HCT116 (cell line): ENCODE measurements around the gene JAK3. TPM values are rescaled to one million over a fixed set of nuclear protein-coding genes. Genes with fewer than 3 reads are reported as not detected.

ENCODE experiments used
- ATAC-seq: fragments of 200-7000 bp; cut with Tn5 transposase; 2 replicates; pipeline ENCODE4 v1.9.1; 2020; ENCODE audit warnings: mild to moderate bottlenecking, moderate library complexity
- BruUV-seq: library from RNA; stranded (reverse); fragments of 400-500 nt; replicated peaks from 2 replicates; lab custom pipeline; 2021; lab: Mats Ljungman, UMichigan
- CTCF ChIA-PET: fragments of 300-600 bp; sonication (Branson Sonifier 250); formaldehyde crosslinking; loops from one replicate; lab custom pipeline; 2021; ENCODE audit warnings: antibody characterized with exemption; lab: Charles Lee
- POLR2A ChIA-PET: fragments of 300-600, 350-600 bp; sonication (Branson Sonifier 250); formaldehyde crosslinking; loops from one replicate; lab custom pipeline; 2021; ENCODE audit warnings: antibody characterized with exemption; lab: Charles Lee
- RAD21 ChIA-PET, 2 experiments: fragments of 300-600 bp; sonication (Branson Sonifier 250); formaldehyde crosslinking; loops; one replicate each; lab custom pipeline; 2023; ENCODE audit warnings: low total read pairs in 2 of 2; ENCODE audit not compliant: uncharacterized antibody in 2 of 2, unreplicated experiment in 2 of 2, low non-redundant PET in 1 of 2; lab: Charles Lee
- DNase-seq: peaks from one replicate; pipeline ENCODE4 v3.0.0-alpha.2; 2010; ENCODE audit warnings: low read depth, low spot score
- H2AFZ ChIP-seq: fragments of 200-600 bp; shearing (Covaris generic), sonication (generic); 2 replicates; pipeline ENCODE4 v1.6.1; 2017; ENCODE audit warnings: low read depth, mixed run types, mixed read lengths, antibody characterized with exemption, low read length; ENCODE audit not compliant: poor library complexity, severe bottlenecking
- H3K27ac ChIP-seq: 2 replicates; pipeline ENCODE4 v1.5.1; 2012; ENCODE audit warnings: low read depth, low read length
- H3K27me3 ChIP-seq: fragments of 200-600 bp; sonication (generic); 2 replicates; pipeline ENCODE4 v1.6.1; 2016; ENCODE audit warnings: mixed run types, low read length, mixed read lengths; ENCODE audit not compliant: insufficient read depth
- H3K36me3 ChIP-seq, 2 experiments: fragments of 200-500 bp in 1 of 2; fragments of 200-600 bp in 1 of 2; sonication (Bioruptor generic) in 1 of 2; sonication (generic) in 1 of 2; 2 replicates each; pipeline versions ENCODE4 v1.5.1 to v1.6.1; 2014 to 2016; ENCODE audit warnings: low read length in 2 of 2, inconsistent platforms in 1 of 2, mixed read lengths in 1 of 2, mixed run types in 1 of 2; ENCODE audit not compliant: insufficient read depth in 2 of 2, control insufficient read depth in 1 of 2
- H3K4me1 ChIP-seq, 2 experiments: fragments of 200-600 bp in 1 of 2; sonication (generic) in 1 of 2; 2 replicates each; pipeline versions ENCODE4 v1.5.1 to v1.6.1; 2012 to 2017; ENCODE audit warnings: low read length in 2 of 2, inconsistent platforms in 1 of 2, mild to moderate bottlenecking in 1 of 2, mixed read lengths in 1 of 2, mixed run types in 1 of 2, moderate library complexity in 1 of 2; ENCODE audit not compliant: insufficient read depth in 2 of 2, control insufficient read depth in 1 of 2
- H3K4me2 ChIP-seq: fragments of 200-600 bp; sonication (generic); 2 replicates; pipeline ENCODE4 v1.6.1; 2017; ENCODE audit warnings: mixed run types, low read length, mixed read lengths
- H3K4me3 ChIP-seq, 2 experiments: fragments of 200-600 bp in 1 of 2; sonication (generic) in 1 of 2; replicated peaks in 1 of 2; 2 replicates each; pipeline ENCODE4 v1.5.1; 2011 to 2016; ENCODE audit warnings: low read length in 2 of 2, control low read depth in 1 of 2, low read depth in 1 of 2, mild to moderate bottlenecking in 1 of 2, mixed read lengths in 1 of 2, mixed run types in 1 of 2
- H3K79me2 ChIP-seq: fragments of 200-600 bp; sonication (generic); 2 replicates; pipeline ENCODE4 v1.6.1; 2017; ENCODE audit warnings: mild to moderate bottlenecking, mixed run types, low read length, moderate library complexity, mixed read lengths; ENCODE audit not compliant: insufficient read depth
- H3K9ac ChIP-seq: fragments of 200-600 bp; sonication (generic); 2 replicates; pipeline ENCODE4 v1.6.1; 2016; ENCODE audit warnings: low read length, mixed read lengths
- H3K9me2 ChIP-seq: fragments of 200-600 bp; sonication (generic), shearing (Covaris generic); 2 replicates; pipeline ENCODE4 v1.6.1; 2017; ENCODE audit warnings: mixed run types, mild to moderate bottlenecking, moderate library complexity; ENCODE audit not compliant: insufficient read depth
- H3K9me3 ChIP-seq, 2 experiments: fragments of 200-500 bp in 1 of 2; fragments of 200-600 bp in 1 of 2; sonication (Bioruptor generic) in 1 of 2; sonication (generic) in 1 of 2; 2 replicates each; pipeline ENCODE4 v1.6.1; 2014 to 2017; ENCODE audit warnings: low read length in 2 of 2, mixed read lengths in 2 of 2, inconsistent platforms in 1 of 2, low read depth in 1 of 2, mild to moderate bottlenecking in 1 of 2, mixed run types in 1 of 2, moderate library complexity in 1 of 2; ENCODE audit not compliant: control insufficient read depth in 1 of 2, insufficient read depth in 1 of 2
- H4K20me1 ChIP-seq: fragments of 200-600 bp; sonication (generic), shearing (Covaris generic); 2 replicates; pipeline ENCODE4 v1.6.1; 2017; ENCODE audit warnings: mixed run types, mild to moderate bottlenecking, moderate library complexity; ENCODE audit not compliant: insufficient read depth
- POLR2AphosphoS5 ChIP-seq: IDR thresholded peaks from 2 replicates; pipeline ENCODE4 v1.6.1; 2011; ENCODE audit warnings: mild to moderate bottlenecking, low read depth, low read length, moderate library complexity
- YY1 ChIP-seq: IDR thresholded peaks from 2 replicates; pipeline ENCODE4 v1.6.1; 2011; ENCODE audit warnings: low read length, low read depth, moderate library complexity, mild to moderate bottlenecking; ENCODE audit not compliant: insufficient replicate concordance; ENCODE audit errors: extremely low read depth
- intact Hi-C: fragments of 100-400 bp; cut with micrococcal nuclease; formaldehyde crosslinking; loops from 2 replicates; pipeline ENCODE4 v1.10.0; 2022
- total RNA-seq: library from RNA; stranded (reverse); gene quantifications from one replicate; pipeline ENCODE4 v1.2.1, GENCODE V29; 2021; ENCODE audit not compliant: unreplicated experiment
- TF ChIP-seq, protein P1 (sequence below): IDR thresholded peaks from 2 replicates; pipeline ENCODE4 v1.6.1; 2011; ENCODE audit warnings: mild to moderate bottlenecking, low read length, moderate library complexity; ENCODE audit not compliant: insufficient replicate concordance; ENCODE audit errors: extremely low read depth

Gene JAK3
- total RNA-seq, 1 experiment from 2014 or later: 5.7 TPM

DNA sequence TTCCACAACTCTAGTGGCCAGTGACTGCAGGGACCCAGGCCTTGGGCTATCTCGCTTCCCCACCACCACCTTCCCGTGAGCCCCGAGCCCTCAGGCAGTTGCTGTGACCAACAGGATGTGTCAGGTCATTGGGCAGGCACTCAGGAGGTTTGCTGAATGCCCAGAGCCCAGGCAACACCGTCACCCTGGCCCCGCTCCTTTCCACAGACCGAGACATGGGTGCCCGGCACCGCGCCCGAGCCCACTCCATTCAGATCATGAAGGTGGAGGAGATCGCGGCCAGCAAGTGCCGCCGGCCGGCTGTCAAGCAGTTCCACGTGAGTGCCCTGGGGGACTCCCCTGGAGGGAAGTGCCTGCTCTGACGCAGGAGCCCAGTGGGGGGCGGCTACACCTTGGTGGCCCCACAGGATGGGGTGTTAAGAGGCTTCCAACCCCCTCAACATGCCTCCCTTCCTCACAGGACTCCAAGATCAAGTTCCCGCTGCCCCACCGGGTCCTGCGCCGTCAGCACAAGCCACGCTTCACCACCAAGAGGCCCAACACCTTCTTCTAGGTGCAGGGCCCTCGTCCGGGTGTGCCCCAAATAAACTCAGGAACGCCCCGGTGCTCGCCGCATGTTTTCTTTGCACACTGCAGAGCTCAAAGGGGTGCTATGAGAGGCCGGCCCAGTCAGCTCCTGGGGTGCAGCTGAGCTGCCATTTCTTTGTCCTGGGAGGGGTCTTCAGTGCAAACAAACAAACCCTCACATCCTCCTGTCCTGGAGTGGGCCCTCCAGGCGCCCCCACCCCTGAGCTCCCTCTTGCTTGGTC lies 15.1 kb upstream of the JAK3 start (continued):
- TF ChIP-seq, protein P1, sequence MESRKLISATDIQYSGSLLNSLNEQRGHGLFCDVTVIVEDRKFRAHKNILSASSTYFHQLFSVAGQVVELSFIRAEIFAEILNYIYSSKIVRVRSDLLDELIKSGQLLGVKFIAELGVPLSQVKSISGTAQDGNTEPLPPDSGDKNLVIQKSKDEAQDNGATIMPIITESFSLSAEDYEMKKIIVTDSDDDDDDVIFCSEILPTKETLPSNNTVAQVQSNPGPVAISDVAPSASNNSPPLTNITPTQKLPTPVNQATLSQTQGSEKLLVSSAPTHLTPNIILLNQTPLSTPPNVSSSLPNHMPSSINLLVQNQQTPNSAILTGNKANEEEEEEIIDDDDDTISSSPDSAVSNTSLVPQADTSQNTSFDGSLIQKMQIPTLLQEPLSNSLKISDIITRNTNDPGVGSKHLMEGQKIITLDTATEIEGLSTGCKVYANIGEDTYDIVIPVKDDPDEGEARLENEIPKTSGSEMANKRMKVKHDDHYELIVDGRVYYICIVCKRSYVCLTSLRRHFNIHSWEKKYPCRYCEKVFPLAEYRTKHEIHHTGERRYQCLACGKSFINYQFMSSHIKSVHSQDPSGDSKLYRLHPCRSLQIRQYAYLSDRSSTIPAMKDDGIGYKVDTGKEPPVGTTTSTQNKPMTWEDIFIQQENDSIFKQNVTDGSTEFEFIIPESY: no peak

DNA sequence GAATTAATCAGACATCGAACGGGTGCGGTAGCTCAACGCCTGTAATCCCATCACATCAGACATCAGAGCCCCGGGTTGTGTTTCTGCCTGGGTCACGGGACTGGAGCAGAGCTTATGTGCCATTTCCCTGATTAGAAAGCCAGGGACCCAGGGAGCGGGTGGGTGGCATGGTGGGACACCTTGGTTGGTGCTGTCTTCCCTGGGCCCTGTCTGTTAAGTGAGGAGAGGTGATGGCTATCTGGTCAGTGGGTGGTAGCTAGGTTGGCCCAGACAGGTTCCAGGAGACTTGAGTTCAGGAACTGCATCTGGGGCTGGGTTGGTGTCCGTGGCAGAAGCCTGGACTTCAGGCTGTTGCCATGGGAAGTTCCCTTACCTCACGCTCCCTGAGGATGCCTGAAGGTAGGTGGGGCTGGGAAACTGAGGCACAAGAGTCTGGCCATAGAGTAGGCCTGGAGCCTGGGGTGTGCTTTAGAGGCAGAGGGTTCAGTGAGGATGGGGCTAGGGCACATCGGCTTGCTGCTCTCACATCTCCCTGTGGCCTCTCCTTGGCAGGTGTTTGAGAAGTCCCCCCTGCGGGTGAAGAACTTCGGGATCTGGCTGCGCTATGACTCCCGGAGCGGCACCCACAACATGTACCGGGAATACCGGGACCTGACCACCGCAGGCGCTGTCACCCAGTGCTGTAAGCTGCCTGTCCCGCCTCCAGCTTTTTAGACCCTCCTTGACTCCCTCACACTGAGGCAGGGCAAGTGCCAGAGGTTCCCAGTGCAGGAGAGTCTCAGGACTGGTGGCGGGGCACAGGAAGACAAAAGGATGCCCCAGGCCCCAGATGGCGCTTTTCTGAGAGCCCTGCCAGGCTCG lies 14.0 kb upstream of the JAK3 start:
- Histone ChIP-seq H3K4me3 (peak overlapping the region; percentile 82 to 93), H3K27me3 (no peaks in the 10 kb centered on the region), H3K79me2 (peaks cover 41% of the 10 kb centered on the region), H3K36me3 (peaks cover 20 to 46% of the 10 kb centered on the region in 2 experiments), H3K9ac (peak overlapping the region; percentile 100), H3K27ac (peak overlapping the region; percentile 84), H3K4me1 (peaks cover 39 to 61% of the 10 kb centered on the region in 2 experiments), H2AFZ (no peak overlapping the region), H3K4me2 (peak overlapping the region; percentile 92), H4K20me1 (peaks cover 17% of the 10 kb centered on the region; the same call in 1 of the 2 replicates), H3K9me3 (no peaks in the 10 kb centered on the region), H3K9me2 (no peaks in the 10 kb centered on the region)
- RAD21 ChIA-PET: no interaction called here
- intact Hi-C loops: no loop called here
- POLR2A ChIA-PET: interaction anchor here (1.1 kb wide), 1 partner anchor 88 kb away, joined by 3 read pairs; no protein-coding TSS in a partner anchor
- ATAC-seq: no peak
- CTCF ChIA-PET: no interaction called here
- no peak for DNase-seq
- BruUV-seq: no TSS peak
- TF ChIP-seq YY1 (no peak), POLR2AphosphoS5 (0 out of 2 replicates have a peak, but pooled peaks have one; percentile 32)
